HL-60/S4 treated with phorbol 12-myristate 13-acetate at 8.2 ng/mL for 4 days and 3 days (cell line): ENCODE results near the gene RALGAPA2.

Experiments
- in situ Hi-C: fragments of 300-500 bp; cut with MboI; formaldehyde crosslinking; loops from 2 replicates; pipeline ENCODE4 v1.15.0; 2022; ENCODE audit warnings: low sequenced_read_pairs

RALGAPA2 gene

DNA sequence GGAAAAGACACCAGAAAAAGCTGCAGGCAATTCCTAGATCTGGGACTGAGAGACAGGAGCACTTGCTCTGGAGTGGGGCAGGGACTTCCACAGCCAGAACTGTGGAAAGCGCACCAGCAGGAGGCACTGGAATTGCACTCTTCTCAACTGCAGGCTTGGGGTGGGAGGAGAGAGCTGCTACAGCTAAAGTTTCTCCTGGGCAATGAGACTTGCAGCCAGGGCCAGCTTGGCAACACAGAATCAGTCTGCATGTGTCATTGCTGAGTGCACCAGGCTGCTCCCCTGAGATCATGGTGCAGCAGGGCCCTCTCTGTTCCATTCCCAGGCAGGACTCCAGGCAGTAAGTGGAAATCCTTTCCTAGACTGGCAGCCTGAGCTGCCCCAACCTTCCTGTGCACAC lies 198.7 kb downstream of the RALGAPA2 start:
- in situ Hi-C loops, result no loop called here

DNA sequence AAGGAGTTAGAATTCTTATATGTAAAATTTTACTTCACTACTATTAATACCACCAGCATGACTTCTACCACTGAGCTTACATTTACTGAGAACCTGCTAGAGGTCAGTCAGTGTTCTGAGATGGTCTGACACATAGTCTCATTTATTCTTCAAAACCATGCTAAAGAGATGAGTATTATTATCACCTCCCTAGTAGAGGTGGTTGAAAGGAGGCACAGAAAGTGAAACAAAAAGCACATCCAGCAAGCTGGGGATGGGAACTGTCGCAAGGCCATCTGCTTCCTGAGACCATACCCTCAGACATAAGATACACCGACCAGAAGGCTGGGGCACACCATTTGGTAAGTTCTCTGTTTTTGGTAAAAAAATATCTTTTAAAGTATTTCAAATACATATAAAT lies 206.9 kb downstream of the RALGAPA2 start:
- in situ Hi-C loops, result no loop called here

DNA sequence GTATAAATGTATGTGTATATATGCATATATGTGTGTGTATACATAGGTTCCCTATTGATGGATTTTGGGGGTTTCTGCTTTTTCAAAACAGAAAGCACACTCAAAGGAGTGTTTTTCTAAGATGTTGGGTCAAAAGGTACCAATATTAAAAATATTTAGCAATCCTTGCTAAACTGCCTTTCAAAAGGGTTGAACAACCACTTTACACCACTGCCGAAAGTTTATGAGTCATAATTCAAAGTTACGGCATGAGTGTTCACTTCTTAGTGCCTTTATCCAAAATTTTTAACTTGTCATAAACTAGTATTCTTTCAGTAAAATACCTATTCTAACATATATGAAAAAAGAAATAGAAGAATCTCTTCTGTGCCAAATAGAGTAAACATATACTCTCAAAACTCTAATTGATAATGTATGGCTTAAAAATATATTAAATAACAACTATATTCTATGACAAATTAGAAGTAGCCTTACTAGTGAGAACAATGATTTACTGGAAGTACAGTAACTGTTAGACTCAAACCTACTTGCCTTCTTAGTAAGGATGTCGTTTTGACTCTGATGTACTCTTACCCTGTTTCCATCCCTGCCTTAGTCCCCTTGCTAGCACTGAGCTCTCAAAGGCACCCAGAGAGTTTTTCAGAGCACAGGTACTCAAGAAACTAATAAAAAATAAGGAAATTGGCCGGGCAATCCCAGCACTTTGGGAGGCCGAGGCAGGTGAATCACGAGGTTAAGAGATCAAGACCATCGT lies 208.5 kb downstream of the RALGAPA2 start:
- in situ Hi-C loops, result no loop called here

DNA sequence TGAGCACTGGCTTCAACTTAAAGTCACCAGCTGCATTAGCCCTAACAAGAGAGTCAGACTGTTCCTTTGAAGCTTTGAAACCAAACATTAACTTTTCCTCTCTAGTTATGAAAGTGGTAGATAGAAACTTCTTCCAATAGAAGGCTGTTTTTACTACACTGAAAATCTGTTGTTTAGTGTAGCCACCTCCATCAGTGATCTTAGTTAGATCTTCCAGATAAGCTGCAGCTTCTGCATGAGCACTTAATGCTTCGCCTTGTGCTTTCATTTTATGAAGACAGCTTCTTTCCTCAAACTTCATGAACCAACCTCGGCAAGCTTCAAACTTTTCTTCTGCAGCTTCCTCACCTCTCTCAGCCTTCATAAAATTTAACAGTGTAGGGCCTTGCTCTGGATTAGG lies 211.3 kb downstream of the RALGAPA2 start:
- in situ Hi-C loops, result no loop called here

DNA sequence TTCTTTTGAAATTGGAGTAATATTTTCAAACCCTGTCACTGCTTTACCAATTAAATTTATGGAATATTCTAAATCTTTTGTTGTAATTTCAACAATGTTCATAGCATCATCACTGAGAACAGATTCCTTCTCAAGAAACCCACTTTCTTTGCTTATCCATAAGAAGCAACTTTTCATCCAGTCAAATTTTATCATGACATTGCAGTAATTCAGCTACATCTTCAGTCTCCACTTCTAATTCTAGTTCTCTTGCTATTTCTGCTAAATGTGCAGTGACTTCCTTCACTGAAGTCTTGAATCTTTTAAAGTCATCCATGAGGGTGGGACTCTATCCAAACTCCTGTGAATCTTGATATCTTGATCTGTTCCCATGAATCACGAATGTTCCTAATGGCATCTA lies 212.1 kb downstream of the RALGAPA2 start:
- in situ Hi-C loops, result no loop called here

DNA sequence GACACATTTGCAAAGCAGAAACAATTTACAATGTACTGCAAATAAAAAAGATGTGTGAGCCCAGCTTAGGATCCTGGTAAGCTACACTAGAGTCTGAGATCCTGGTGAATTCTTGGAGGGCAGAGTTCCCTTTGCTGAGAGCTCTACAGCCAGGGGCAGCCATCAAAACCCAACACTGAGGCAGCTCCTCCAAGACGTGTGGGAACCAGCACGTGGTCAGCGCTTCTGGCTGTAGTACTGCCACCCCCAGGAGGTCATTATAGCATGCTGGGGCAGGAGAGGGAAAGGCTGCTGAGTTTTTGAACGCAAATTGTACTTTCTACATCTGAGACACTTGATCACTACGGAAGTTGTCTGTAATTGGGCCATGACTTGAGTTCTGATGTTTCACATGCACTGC lies 213.0 kb downstream of the RALGAPA2 start:
- in situ Hi-C loops, result no loop called here

DNA sequence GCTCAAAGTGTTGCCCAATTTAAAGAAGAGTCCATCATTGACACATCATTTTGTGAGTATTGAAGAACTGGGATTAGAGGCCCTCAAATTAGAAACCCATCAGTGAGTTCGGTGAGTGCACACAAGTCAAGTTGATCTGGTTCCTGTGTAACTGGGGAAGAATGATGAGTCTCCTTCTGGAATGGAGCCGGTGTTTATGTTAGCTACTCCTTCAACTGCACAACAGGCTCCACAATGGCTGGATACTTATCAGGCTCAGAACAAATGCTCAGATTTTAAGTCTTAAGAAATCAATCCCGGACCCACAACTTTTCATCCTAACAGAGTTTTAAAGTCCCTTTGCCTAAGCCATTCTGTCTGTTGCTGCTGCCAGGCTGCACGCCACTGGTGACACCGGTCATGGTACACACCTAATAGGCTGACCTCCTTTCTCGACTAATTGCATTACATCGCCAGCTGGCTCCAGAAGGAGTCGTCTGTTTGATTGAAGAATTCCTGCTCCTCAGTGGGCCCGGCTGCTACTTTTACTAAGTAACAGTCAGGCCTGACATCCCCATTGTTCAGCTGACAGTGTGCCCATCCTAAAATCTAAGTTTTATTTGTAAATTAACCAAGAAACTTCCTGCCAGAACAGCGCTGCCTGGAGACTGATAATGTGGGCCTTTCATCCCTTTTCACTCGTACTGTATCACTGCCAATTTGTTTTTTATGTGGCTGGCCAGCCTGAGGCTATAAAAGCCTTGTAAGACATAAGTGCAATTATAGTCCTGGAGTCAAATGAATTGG lies 214.2 kb downstream of the RALGAPA2 start:
- in situ Hi-C loops, result no loop called here

DNA sequence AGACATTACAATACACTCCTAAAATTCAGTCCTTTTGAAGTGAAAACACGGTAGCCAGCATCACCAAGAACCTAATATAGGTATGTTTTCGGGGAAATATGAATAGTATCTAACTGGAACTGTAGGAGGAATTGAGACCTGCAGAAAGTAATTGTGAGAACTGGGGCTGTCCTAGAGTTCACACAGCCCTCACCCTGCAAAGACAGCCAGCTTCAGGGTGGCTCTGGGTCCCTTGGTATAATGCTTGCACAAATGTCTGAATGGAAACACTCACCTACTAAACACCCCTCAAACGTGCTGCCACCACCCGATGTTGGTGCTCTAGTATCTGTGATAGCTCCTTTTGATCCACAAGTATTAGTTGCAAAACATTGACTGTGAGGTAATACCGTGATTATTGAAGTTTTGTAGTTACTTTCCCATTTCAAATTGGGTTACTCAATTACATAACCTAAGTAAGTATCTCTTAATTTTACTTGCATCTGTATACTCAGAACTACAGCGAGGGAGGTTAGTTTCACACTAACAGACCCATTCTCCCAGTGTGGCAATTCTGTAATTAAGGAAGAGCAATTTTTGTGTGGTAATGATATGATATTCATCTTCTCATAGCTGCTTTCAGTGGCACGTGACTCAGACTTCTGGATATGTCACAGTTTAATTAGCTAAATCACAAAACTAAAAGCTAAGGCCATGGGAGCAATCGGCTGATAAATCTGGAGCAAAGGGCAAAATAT lies 215.0 kb downstream of the RALGAPA2 start:
- in situ Hi-C loops, result no loop called here

DNA sequence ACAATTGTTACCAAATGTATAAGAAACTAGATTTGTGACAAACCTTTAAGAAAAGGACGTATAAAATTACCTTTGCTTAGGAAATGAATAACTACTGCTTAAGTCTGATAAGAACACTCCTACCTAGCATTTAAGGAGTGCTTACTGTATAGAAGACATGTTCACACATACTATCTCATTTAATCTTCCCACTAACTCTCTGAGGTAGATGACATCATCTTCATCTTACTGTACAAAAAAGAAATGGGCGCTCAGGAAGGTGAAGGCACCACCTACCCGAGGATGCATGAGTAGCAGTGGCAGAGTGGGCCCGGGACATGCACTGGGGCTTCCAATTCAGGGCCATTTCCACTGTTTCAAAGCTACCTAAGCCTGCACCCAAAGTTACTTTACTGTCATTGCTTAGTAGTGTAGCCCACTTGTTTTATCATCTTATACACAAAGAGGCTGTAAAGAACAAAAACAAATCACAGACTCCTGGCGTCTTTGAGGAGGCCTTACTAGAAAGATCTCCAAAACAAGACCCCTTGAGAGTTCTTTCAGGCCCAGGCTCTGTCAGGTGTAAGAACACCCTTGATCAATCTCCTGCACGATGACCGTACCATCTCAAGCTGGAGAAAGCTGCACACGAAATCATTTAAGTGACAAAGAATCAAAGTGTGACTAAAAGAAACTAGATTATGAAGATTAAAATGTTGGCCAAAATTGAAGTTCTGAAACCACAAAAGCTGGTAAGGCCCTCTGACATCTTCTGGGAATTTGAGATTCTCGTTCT lies 216.5 kb downstream of the RALGAPA2 start:
- in situ Hi-C loops, result no loop called here

DNA sequence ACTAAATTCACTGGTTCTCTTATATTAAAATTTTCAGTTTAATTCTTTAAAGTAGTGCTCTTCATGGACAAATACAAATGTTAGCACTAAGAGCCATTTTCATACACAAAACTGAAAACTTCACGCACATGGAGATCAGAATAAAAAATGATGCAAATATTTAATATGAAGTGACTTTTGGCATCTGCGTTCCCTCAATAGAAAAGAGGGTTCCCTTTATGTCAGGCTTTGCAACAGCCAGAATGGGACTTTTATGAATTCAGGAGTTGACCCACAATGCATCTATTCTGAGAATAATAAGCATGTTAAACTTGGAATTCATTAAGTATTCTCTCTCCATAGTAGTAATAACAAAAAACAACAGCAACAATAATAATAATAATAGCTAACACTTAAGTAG lies 218.7 kb downstream of the RALGAPA2 start:
- in situ Hi-C loops, result no loop called here

DNA sequence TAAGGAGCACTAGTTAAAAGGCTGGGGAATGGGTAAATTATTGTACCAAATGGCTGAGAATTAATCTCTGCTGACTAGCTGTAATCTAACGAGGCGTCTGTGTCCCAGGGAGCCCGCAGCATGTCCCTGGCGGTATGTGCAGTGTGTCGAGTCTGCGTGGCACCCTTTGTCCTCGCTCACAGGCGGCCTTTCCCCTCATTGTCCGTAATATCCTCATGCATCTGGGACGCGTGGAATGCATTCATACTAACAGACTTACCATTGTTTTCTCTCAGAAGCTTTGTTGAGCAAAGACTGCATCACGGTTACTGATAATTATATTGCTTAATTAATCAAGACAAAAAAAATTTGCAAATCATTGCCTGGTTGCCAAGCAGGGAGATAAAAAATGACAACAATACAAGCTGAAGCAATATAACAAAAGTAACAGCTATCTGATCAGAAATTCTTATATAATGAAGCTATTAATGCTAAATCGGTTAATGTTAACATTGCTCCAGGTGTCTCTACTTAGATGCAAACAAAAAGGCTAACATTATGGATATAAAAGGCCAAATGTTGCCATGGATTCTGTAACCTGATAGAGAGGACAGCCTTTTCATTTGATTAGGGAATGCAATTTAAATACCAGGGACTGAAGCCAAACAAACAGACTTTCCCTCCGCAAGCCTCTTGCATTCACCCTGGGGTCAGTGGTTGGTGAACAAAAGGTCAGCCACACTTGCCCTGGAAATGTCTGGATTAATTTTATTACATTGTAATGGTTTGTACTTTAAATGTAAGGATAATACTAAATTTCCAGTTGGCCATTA lies 219.7 kb downstream of the RALGAPA2 start:
- in situ Hi-C loops, result no loop called here

DNA sequence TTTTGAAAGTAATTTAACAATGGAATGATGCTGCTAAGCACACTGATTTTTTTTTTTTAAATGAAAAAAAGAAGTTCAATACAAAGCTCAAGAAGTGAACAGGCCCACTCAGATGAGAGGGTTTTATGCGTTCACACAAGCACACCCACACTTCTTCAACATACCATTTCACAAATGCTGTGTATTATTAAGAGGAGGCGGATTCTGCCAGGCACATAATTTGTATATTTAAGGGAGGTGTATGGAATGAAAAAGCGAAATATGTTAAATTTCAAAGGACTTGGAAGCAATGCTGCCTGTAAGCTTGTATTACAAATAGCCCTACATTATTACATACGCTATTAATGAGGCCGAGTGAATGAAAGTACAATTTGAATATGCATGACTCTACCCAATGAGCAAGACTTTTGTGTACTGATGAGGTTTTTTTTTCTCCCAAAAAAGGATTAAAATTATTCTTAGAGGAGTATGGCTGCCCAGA lies 220.6 kb downstream of the RALGAPA2 start:
- in situ Hi-C loops, result no loop called here

DNA sequence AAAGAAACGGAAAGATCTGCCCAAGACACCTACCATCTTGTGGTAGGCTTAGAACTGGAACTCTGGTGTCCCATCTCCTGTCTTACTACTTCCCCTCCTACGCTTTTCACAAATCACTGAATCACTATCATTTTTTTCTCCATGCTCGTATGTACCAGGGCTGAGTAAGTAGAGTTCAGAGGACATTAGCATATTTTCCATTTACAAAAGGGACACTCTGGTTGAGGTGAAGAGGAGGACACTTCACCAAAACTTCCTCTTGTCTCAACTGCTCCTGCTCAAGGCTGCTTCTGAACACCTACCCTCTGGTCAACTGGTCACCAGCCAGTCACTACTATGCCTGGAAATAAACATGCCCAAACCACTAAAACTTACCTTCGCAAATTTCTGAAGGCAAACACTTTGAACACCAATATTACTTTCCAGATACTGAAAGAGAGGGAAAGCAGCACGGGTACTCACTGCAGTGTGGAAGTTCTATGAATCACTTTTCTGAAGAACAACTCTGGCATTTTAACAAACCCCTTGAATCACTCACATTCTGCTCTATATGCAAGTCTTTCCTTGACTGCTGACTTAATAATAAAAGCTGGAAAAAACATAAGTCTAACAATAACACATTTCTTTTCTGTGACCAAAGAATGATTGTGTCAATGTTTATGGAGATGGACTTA lies 221.2 kb downstream of the RALGAPA2 start:
- in situ Hi-C loops, result no loop called here

DNA sequence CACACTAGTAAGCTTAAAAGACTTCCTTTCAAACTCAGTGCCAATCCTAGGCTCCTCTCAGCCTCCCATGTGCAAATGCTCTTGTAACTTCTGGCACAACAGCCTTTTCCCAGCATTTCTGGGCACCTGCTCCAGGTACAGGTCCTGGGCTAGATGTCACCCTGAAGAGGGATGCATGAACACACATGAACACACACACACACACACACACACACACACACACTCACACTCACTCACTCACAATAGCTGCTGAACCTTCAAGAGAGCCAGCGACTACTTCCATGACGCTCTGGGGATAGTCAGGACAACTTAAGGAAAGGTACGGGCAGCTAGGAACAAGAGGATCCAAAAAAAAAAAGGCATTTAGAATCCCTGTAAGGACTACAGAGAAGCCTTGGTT lies 221.8 kb downstream of the RALGAPA2 start:
- in situ Hi-C loops, result no loop called here

DNA sequence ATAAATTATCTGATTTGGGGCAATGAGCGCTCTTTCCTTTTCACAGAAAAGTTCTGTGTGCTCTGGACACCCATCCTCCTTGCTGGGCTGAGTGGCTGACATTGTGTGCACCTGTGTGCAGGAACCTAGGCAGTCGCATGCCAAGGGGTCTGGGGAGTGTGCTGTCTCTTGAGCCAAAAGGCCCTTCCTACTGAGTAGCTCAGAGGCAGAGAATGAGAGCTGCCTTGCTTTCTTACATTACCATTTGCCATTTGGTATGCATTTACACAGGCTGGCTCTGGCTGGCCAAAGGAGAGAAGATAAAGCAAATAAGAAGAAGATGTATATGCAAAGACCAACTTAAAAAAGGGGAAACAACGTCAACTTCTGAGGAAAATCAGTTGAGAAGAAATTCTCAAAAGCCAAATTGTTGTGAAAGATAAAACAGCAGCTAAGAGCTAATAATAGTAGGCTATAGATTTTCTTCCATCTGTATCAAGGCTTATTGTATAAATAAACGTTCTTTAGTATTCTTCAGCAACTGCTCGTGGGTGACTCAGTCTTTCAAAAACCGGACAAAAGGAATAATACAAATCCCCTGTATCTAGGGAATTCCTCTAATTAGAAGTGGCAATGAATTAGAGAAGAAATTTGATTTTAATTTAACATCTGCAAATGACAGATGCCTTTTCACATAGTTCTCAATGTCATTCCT lies 222.6 kb downstream of the RALGAPA2 start:
- in situ Hi-C loops, result no loop called here

DNA sequence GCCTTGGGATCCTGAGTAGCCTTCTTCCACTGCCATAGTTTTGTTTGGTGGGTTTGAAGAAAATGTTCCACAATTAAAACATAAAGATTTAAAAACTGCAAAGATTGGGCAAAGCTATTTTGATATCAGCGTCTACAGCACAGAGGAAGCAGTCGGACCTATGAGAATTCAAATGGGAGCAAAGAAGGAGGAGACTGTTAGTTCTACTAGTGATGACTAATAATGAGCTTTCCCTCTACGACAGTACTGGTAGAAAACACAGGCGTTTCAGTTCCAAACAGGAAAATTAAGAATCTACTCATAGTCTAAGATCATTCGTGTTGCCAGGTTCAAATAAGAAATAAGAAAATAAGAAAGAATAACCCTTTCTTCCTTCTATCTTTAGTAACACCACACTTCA lies 223.4 kb downstream of the RALGAPA2 start:
- in situ Hi-C loops, result no loop called here

DNA sequence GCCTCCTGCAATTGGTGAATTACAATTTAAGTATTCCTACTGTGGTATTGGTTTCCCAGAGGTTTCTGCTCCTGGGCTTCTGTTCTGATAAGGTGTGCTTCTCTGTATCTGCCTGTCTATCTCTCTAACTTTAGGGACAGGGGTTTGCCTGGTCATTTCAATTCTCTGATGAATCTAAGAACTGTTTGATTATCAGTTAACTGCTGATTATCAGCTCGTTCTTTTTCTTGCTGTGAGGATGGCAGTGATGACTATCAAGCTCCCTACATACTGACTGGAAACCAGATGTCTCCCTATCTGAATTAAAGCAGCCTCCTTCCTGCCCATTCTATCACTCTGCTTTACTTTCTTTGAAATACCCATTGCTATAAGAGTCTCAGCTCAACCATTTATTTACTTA lies 224.1 kb downstream of the RALGAPA2 start:
- in situ Hi-C loops, result no loop called here

DNA sequence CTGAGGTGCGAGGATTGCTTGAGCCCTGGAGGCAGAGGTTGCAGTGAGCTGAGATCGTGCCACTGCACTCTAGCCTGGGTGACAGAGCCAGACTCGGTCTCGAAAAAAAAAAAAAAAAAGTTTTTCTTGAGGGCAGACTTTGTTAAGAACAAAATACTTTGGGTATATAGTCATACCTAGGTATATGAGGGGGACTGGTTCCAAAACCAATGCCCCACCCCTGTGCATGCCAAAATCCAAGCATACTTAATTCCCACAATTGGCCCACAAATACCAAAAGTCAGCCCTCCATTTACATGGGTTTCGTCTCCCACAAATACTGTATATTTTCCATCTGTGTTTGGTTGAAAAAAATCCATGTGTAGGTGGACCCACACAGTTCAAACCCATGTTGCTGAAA lies 224.6 kb downstream of the RALGAPA2 start:
- in situ Hi-C loops, result no loop called here

DNA sequence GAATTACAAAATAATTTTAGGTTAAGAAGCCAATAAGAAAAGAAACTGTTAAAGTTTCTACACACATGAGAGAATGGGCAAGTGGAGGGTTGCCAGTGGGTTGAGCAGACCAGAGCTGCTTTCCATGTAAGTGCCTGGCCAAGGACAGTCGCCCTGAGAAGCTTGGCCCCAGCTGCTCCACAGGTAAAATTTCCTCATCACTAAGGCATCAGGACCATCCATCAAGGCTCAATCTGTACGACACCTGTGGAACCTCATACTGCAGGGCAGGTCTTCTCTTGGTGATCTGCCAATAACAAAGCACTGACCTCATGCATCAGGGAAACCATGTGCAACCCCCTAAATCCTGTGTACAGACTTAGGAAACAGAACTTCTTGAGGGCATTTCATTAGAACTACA lies 229.1 kb downstream of the RALGAPA2 start:
- in situ Hi-C loops, result no loop called here
